ENCODE measurements around the gene KCNG2.
"Not testable (repeated sequence)": the region's sequence is repeated elsewhere in the genome, so short reads cannot be mapped to it uniquely, and the experiment has no call there.

KCNG2 gene

GRCh38 chr18:79868811-79869541 lies 71.2 kb downstream of the KCNG2 start:
- DNase-seq (ENCODE audit: low spot score) (no peak), FAIRE-seq (no peak)

DNA sequence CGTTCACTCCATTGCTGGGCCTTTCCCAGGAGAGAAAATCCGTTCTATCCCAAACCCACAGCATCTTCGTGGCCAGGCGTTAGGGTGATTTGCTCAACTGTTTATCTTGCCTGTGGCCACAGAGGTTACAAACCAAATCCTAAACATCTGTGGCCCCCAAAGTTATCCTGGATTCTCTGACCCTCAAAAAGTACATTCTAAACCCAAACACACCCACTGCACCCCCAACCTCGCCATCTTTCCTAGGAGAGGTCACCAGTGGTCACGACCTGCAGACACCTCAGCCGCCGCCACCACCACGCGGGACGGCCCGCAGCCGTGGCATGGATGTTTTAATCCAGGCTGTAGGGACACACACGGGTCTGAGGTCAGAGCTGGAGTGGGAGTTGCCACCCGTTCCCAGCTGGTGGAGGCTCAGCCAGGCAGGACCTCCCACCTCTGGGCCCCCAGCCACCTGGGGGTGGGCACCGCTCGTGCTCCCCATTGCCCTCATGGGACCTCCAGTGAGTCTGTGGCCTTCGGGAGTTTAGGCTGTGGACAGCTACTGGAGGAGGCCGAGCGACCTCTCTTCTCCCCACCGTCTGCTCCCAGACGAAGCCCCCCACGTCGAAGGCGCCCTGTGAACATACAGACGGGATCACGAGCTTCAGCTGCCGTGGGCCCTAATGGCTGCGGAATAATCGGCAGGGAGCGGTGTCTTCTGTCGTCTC lies 72.0 kb downstream of the KCNG2 start:
- FAIRE-seq (no peak), DNase-seq (ENCODE audit: low spot score) (no peak)

GRCh38 chr18:79870301-79871025 lies 72.7 kb downstream of the KCNG2 start:
- FAIRE-seq (no peak), DNase-seq (ENCODE audit: low spot score) (no peak)

- DNase-seq (ENCODE audit: low spot score): no peak
- FAIRE-seq: no peak
These were observed 73.3 kb downstream of the KCNG2 start for GRCh38 chr18:79871026-79871390.

DNA sequence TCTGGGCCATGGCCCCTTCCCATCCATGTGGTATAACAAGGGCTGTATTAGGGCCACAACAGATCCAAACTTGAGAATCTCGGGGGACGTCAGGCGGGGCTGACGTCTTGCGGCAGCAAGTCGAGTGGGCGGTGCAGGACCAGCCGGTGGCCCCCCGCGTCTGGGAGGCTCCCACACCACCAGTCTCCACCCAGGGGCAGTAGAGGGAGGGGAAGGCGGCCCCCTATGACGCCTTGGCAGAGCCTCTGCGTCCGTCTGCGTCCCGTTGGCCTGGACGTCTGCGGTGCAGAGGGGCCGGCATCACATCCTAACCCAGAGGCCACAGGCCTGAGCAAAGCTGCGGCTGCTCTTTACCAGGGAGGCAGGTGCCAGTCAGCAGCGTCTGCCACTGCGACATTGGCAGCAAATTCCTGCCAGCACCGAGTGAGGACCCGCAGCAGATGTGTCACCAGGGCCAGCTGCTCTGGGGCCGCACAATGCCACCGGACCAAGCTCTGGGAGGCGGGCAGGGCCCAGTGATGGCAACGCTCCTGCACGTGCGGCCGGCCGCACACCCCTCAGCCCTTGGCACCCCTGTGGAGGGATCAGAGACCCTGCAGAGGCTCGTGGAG lies 73.8 kb downstream of the KCNG2 start:
- FAIRE-seq (no peak), DNase-seq (ENCODE audit: low spot score) (no peak)

- FAIRE-seq (no peak), DNase-seq (ENCODE audit: low spot score) (no peak)
These were observed 75.0 kb downstream of the KCNG2 start for GRCh38 chr18:79872527-79873444.

DNA sequence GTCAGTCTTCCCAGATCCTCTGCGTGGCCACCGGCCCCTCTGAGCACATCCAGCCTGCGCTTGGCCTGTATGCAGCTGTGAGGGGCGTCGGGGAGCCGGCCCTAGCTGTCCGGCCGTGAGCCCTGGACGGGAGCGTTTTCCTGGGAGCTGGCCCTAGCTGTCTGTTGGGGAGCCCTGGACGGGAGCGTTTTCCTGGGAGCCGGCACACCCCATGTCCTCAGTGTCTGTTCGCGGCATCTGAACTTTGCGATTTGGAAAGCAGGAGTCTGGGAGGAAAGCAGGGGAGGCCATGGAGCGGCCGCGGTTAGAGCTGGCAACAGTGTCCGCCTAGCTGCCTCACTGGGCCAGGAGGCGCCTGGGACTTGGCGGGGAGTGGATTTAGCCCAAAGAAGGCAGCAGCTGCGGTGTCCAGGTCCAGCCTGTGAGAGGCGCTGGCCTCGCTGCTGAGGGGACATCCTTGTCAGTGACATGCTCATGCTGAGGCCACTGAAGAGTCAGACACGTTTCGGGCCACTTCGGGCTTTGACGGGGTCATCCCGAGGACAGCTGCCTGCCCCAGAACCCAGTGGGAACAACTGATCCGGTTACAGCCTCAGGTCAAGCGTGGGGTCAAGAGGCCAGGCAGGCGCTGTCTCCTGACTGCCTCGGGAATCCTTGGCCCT lies 75.8 kb downstream of the KCNG2 start:
- DNase-seq (ENCODE audit: low spot score): no peak
- FAIRE-seq: no peak

DNA sequence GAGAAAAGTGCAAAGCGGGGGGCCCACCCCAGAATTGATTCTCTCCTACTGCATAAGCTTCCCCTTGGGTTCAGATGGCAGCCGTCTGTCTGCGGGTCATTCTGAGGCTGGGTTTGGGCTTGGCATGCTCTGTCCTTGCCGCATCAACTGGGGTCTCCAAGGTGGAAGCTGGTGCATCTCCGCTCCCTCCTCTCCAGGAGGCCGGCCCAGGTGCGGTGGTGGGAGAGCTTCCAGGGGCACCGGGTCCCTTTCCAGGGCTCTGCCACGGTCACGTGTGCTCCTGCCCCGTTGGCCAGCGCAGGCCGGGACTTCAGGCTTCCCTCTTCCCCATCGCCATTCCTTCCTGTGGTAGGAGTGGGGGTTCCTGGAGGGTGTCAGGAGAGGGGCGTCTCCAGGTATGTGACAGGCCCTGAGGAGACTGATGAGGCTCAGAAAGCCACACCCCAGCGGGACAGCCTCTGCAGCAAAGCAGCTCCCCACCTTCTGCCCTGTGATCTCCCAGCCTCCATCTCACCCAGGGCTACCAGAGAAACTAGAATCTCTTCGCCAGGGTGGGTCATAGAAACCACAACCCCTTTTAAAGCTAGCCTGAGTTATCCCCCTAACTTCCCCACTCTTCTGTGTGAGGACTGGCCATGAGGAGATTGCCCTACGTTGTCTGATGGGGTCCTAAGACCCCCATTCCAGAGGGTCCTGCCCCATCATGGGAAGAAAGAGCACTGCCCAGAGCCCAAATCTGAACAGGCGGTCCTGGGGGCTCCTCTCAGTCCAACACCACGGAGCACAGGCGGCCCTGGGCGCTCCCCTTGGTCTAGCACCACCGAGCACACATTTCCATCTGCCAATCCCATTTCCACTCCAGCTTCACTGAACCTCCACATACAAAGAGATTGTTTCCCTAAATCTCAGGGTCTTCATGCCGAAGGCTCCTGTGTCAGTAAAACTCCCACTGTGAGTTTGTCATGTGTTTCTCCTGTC lies 77.1 kb downstream of the KCNG2 start:
- no peak for FAIRE-seq
- no peak for DNase-seq (ENCODE audit: low spot score)

DNA sequence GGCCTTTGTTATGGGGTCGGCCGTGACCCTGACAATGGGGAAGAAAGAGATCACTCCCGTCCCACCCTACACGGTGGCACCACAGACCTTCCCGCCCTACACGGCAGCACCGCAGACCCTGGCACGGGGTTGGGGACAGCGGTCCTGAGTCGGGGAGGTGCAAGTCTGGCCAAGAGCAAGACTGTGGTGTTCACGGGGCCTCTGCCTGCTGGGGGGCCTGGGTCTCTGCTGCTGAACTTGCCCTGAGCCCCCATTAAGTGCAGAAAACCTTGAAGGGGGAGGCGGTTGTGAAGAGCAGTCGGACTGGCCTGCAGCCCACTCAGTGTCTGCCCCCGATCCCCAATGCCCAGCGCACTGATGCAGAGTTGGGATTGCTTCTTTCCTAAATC lies 77.8 kb downstream of the KCNG2 start:
- FAIRE-seq: no peak

DNA sequence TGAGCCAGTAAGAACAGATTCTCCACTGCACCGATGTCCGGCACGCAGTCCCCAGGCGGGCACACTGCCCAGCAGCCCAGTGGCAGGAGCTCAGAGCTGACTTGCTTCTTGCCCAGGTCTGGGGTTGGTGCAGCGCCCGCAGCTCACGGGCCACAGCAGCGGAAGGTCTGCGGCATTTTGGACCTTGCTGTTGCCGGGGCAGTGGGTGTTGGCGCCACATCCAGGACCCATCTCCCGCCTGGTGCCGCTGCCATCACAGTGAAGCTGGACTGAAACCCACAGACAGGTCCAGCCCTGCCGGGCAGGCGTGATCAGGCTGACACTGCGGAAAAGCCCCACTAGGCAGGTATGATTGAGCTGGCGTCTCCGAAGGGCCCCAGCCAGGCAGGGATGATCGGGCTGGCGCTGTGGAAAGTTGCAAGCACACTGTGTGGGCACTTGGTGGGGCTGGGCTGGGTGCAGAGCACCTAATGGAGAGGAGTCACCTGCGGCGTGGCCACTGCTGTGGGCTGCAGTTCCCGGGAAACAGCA lies 78.3 kb downstream of the KCNG2 start:
- FAIRE-seq (no peak), DNase-seq (ENCODE audit: low spot score) (no peak)

More for the DNA sequence above, 77.8 kb downstream of the KCNG2 start:
- no peak for DNase-seq (ENCODE audit: low spot score)

- DNase-seq (ENCODE audit: low spot score): no peak
- FAIRE-seq: no peak
These were observed 78.8 kb downstream of the KCNG2 start for GRCh38 chr18:79876497-79876896.

DNA sequence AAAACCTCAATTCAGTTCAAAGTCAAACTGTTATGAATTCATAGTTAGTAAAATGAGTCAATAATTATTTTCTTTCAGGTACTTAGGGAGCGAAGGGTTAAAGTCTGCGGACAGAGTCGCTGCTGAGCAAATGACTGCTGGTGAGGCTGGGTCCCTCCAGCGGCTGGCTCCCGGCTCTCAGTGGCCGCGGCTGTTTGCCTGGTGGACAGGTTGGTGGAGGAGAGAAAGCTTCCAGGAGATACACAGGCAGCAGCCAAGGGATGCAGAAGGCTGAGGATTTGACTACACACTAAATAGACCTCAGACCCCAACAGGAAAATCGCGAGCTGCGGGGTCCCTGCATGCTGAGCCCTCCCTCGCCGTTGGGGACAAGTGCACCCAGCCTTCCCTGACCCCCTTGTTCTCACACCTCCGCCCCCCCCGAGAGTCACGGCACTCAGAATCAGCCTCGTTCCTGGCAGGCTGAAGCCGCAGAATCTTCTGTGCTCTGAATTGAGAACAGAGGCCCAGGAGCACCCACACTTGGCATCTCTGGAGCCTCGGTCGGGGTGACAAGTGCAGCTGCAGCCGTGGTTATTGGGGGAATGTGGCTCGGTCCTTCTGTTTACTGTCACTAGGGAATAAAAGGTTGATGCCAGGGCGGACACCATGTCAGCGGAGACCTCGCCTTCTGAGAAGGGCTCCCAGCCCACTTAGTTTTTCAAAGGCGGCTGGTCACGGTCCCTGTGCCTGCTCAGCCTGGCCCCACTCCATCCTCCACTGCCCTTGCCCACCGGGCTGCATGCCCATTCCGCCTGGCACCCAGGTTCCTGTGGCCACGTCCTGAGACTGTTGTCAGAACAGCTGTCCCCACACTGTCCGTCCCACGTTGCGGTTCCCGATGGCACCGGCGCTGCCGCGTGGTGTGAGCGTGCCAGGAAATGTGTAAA lies 79.7 kb downstream of the KCNG2 start:
- FAIRE-seq: no peak

DNA sequence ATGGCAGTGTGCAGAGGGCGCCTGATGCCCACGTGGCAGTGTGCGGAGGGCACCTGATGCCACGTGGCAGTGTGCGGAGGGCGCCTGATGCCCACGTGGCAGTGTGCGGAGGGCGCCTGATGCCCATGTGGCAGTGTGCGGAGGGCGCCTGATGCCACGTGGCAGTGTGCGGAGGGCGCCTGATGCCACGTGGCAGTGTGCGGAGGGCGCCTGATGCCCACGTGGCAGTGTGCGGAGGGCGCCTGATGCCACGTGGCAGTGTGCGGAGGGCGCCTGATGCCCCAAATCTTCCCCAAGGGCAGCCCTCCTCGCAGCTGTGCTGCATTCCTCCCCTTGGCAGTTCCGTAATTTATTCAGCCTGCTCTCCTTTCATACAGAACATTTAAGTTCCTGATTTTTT lies 80.5 kb downstream of the KCNG2 start:
- FAIRE-seq; DNase-seq (ENCODE audit: low spot score): not testable (repeated sequence)

More for the DNA sequence above, 79.7 kb downstream of the KCNG2 start:
- no peak for DNase-seq (ENCODE audit: low spot score)

DNA sequence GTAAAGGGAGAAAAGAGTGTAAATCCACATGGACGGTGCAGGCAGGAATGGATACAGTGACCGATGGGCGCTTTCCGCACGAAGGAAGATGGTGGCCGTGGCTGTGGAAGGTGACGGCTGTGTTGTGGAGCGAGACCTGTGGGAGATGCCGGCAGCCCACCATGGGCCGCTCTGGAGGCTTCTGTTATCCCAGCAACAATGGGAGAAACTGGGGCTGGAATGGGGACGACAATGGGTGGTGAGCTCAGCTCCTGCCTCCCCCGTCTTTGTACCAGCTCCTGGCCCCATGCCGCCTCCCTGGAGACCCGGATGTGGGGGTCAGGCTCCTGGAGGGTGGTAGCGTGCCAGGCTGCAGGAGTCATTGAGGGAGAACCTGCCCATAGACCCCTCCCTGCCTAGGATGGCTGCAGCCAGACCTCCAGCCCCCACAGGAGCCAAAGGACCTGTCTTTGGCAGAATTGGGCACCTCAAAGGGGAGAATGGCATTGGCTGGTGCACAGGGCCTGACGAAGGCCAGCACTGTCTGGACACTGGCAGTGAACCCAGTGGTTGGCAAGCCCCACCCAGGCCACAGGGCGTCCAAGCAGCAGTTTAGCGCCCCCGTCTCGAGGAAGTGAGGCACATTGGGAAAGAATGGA lies 81.1 kb downstream of the KCNG2 start:
- FAIRE-seq (no peak), DNase-seq (ENCODE audit: low spot score) (no peak)

DNA sequence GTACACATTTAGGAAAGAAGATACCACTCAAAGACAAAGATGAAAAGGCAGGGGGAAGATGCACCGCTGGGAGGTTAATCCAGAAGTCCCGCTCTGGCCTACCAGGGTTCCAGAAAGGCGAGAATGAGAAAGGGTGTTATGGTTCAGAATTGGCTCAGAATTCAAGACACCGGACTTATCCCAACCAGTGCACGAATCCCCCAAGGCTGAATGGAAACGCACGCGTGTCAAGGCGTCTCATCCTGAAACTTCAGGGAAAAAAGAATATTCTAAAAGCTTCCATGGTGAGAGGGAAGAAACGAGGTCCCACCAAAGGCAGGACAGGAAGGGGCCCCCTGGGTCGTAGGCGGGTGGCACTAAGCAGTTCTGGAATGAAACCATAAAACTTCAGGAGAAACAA lies 81.8 kb downstream of the KCNG2 start:
- DNase-seq (ENCODE audit: low spot score) (no peak), FAIRE-seq (no peak)

GRCh38 chr18:79881695-79882094 lies 84.0 kb downstream of the KCNG2 start:
- FAIRE-seq: no peak
- DNase-seq (ENCODE audit: low spot score): no peak

DNA sequence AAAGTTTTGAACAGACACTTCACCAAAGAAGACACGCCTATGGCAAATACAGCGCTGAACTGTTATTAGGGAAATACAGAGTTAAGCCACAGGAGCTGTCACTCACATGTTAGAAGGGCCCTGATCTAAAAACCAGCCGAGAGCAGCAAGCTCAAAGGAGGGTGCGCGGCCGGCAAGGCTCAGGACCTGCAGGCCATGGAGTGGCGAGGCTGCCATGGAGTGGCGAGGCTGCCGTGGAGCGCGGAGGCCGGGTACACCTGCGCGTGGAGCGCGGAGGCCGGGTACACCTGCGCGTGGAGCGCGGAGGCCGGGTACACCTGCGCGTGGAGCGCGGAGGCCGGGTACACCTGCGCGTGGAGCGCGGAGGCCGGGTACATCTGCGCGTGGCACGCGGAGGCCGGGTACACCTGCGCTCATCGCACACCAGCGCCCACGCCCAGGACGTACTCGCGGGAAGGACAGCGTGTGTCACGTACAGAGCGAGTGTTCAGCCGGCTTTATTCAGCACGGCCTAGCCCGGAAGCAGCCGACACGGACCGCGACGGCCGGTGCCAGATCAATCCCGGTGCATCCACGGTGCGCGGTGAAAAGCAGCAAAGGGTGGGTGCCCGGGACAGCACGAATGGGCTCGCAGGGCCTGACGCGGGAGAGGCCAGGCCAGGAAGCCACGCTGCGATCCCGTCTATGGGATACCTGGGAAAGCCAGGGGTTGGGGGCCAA lies 84.9 kb downstream of the KCNG2 start:
- DNase-seq (ENCODE audit: low spot score): no peak
- FAIRE-seq: no peak

Data from urothelium cell line (cell line).